Heart left ventricle (tissue), 13 donors: ENCODE results near the gene FRMD4B.

Experiments used
- CTCF ChIP-seq, 12 donors: fragments of 200-600 bp; sonication (generic) in 4 of 12; IDR thresholded peaks; one replicate each; pipeline versions ENCODE4 v1.5.0 to v1.8.0; 2018 to 2022; ENCODE audit warnings: antibody characterized with exemption in 12 of 12, mild to moderate bottlenecking in 5 of 12
- POLR2A ChIP-seq, 2 donors: fragments of 450-650 bp; IDR thresholded peaks; one replicate each; pipeline ENCODE4 v1.6.1; 2017; ENCODE audit warnings: antibody characterized with exemption in 2 of 2, mild to moderate bottlenecking in 2 of 2, moderate library complexity in 2 of 2
- donor health status: ischemic (EF 13 %, LVEDD 7.1; RV severe dilation, severe dysfunction).
- donor health status: DM: no; HTN: yes; CAD: no.
- donor health status: DM: no; HTN: no; CAD: no.
- donor health status: ischemic (EF 25% LVEDD 6.9; RV normal size, moderate dysfunction).
- donor health status: ischemic (EF 25% LVEDD 5.7; RV mildly dilated, moderate dysfunction).
- donor health status: ischemic (EF 35%, LVEDD 5.7; RV mildly dilated, moderate dysfunction).
- donor health status: nonischemic (EF 11% LVEDD 7.7; RV severe dilation, severe dysfunction).
- donor health status: DM: yes; HTN: yes; CAD: no.
- donor health status: PGD.
- donor health status: ischemic (EF 29% LVEDD 5.4; RV normal size, mild dysfunction).
- donor health status: nonischemic (EF 23%, LVEDD 6.1; RV moderate dilation, normal function).

GRCh38 chr3:69272556-69272955, 113.3 kb downstream of the FRMD4B start:
- TF ChIP-seq POLR2A (IDR thresholded peaks at IDR 0.05) (no peak), CTCF (IDR thresholded peaks at IDR 0.05) (no peak)
